HCEC 1CT (cell line): ENCODE results near the gene CCDC187.
"Not testable (repeated sequence)": the region's sequence is repeated elsewhere in the genome, so short reads cannot be mapped to it uniquely, and the experiment has no call there.

Experiments used
- DNase-seq: peaks from one replicate; pipeline ENCODE4 v3.0.0-alpha.2; 2017

The CCDC187 gene

GRCh38 chr9:136326761-136327303 is 22.9 kb upstream of the CCDC187 start:
- no peak for DNase-seq

- DNase-seq: no peak
These were observed 22.3 kb upstream of the CCDC187 start for GRCh38 chr9:136326061-136326760.

GRCh38 chr9:136325358-136325757 is 21.5 kb upstream of the CCDC187 start:
- no peak for DNase-seq

DNA sequence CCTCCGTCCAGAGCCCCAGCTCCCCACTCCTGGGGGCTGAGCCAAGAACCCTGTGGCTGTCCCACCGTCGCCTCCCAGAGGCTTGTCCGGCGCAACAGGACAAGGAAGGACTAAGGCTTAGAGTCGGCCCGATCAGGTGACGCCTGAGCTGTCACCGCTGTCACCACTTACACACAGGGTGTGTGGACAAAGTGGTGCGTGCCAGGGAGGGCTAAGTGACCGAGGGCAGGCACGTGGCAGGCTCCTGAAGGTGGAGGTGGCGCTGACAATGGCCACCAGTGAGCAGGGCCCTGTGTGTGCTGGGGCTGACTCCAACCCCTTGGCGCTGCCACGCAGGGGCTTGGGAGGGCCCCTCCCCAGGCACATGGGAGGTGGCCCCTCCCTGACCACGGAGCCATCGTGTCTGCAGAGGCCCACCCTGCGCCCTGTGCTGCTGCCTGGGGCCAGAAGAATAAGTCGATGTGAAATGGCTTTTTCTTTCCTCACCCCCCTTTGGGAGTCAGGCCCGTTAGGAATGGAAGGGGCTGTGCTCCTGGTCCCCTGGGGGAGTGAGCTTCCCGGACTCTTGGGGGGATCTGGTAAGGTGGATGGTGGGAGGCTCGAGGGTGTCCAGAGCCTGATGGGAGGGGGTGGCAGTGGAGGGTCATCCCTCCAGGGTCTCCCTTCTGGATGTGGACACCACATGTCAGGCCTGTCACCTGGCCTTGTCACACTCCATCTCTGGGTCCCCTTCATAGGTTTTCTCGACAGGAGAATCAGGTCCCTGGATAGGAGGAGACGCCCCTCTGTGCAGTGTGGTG is 20.8 kb upstream of the CCDC187 start:
- DNase-seq: no peak

GRCh38 chr9:136323371-136323789 is 19.5 kb upstream of the CCDC187 start:
- DNase-seq: no peak

- no peak for DNase-seq
These were observed 18.9 kb upstream of the CCDC187 start for GRCh38 chr9:136322756-136323330.

DNA sequence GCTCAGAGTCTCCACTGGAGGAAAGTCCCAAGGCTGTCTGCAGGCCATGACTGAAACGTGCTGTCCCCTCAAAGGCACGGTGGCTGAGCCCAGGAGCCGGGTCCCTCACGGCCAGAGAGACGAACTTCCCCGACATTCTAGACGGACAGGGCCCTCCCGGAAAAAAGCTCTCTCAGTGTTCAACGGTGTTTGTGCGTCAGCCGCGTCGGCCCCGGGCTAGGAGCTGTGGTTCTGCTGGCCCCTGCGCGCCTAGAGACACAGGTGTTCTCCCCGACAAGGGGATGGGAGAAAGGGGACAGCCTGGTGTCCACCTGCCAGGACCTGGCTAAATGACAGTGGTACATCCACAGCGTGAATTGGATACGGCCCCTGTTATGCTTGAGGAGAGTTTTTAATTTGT is 17.7 kb upstream of the CCDC187 start:
- DNase-seq: no peak

GRCh38 chr9:136320972-136321371 is 17.1 kb upstream of the CCDC187 start:
- DNase-seq: not testable (repeated sequence)

DNA sequence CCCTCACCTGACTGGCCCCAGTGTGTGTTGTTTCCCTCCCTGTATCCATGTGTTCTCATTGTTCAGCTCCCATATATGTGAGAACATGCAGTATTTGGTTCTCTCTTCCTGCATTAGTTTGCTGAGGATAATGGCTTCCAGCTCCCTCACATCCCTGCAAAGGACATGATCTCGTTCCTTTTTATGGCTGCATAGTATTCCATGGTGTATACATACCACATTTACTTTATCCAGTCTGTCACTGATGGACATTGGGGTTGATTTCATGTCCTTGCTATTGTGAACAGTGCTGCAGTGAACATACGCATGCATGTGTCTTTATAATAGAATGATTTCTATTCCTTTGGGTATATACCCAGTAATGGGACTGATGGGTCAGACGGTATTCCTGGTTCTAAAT is 16.1 kb upstream of the CCDC187 start:
- DNase-seq: not testable (repeated sequence)

- DNase-seq: not testable (repeated sequence)
These were observed 15.3 kb upstream of the CCDC187 start for GRCh38 chr9:136319244-136319643.

DNA sequence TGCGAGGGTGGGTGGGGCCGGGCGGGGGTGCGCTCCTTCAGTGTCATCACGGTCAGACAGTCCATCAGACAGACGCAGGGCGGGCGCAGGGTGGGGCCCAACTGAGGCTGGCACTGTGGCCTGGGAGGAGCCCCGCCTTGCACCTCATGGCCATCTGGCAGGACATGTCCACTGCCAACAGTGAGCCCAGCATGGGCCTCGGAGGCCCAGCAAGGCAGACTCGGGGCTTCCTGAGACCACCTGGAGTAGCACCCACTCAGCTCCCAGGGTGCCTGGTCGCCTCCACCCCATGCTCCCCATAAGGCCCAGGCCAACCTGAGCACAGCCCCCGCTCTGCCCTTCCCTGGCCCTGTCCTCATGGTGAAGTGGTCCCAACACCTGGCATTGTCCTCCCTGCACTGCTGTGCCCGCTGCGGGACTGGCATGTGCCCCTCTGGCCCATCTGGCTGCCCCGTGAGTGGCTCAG is 14.9 kb upstream of the CCDC187 start:
- no peak for DNase-seq

GRCh38 chr9:136318111-136318775 is 14.3 kb upstream of the CCDC187 start:
- no peak for DNase-seq

DNA sequence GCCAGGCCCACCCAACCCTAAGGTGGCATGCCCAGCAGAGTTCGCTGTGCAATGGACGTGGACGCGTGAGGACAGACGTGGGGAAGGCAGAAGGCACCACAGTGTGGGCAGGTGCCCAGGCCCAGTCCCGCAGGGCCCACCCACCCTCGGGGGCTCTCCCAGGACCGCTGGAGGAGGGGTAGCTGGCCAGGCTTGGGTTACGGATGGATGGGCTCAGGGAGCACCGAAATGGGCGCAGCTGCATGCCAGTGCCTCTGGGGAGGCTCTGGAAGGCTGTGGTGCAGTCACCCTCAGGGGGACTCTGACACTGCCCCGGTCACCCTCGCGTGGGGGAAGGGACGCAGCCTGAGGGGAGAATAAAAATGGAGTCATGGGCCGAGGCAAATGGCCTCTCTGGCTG is 13.8 kb upstream of the CCDC187 start:
- DNase-seq: no peak

GRCh38 chr9:136316896-136317676 is 13.2 kb upstream of the CCDC187 start:
- DNase-seq: no peak

GRCh38 chr9:136316271-136316751 is 12.4 kb upstream of the CCDC187 start:
- DNase-seq: no peak

DNA sequence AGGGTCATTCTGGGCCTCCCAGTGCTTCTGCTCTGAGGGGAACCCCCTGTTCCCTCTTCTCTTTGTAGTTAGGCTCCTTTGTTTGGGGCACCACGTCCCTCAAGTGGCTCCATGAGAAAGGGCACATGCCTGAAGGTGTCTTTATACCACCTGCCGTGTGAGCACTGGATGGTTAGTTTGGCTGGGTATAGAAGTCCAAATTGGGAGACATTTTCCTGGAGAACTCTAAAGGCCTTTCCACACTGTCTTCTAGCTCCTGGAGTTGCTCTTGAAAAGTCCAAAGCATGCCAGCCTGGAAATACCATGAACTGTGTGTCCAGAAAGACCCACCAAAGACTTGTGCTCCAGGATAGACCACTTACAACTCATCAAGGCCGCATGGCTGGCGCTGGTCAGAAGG is 11.1 kb upstream of the CCDC187 start:
- no peak for DNase-seq

GRCh38 chr9:136314056-136314416 is 10.1 kb upstream of the CCDC187 start:
- no peak for DNase-seq

- DNase-seq: no peak
These were observed 9.5 kb upstream of the CCDC187 start for GRCh38 chr9:136313111-136314055.

DNA sequence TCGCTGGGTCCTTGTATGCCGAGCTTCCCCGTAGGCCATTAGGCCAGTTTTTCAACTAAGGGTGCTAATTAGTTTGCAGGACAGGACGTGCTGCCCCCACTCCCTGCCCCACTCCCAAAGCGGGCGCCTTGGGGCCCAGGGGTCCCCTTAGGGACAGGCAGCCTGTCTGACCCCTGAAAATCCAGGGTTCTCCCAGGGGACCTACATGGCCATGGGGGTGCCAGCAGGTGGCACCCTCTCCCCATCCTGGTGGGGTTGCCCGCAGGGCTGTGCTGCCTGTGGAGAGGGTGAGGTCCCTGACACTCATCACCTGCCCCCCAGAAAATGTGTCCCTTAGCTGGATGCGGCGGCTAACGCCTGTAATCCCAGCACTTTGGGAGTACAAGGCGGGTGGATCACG is 8.5 kb upstream of the CCDC187 start:
- no peak for DNase-seq

- DNase-seq: no peak
These were observed 8.1 kb upstream of the CCDC187 start for GRCh38 chr9:136312009-136312375.
